Measurements from ENCODE around the gene PLXNB3.
A peak's percentile ranks its signal among the peaks of the same experiment; 100 is the strongest.

Gene PLXNB3

GRCh38 chrX:153762626-153763173 is 1.3 kb upstream of the PLXNB3 start:
- no peak for DNase-seq

- no peak for DNase-seq
Observed at GRCh38 chrX:153763298-153763932, 634 bp upstream of the PLXNB3 start.

- no peak for DNase-seq
Observed at GRCh38 chrX:153764786-153765137, 713 bp downstream of the PLXNB3 start.

GRCh38 chrX:153765138-153766079 is 1.4 kb downstream of the PLXNB3 start:
- DNase-seq, result no peak

GRCh38 chrX:153766098-153766817 is 2.2 kb downstream of the PLXNB3 start:
- peak; percentile 52 for DNase-seq

- no peak for DNase-seq
Observed at GRCh38 chrX:153766871-153767673, 3.0 kb downstream of the PLXNB3 start.

GRCh38 chrX:153767674-153768055 is 3.6 kb downstream of the PLXNB3 start:
- no peak for DNase-seq

- DNase-seq, result no peak
Observed at GRCh38 chrX:153768311-153769157, 4.5 kb downstream of the PLXNB3 start.

GRCh38 chrX:153769158-153769864 is 5.3 kb downstream of the PLXNB3 start:
- DNase-seq, result no peak

GRCh38 chrX:153769865-153770600 is 6.0 kb downstream of the PLXNB3 start:
- no peak for DNase-seq

GRCh38 chrX:153770601-153771414 is 6.8 kb downstream of the PLXNB3 start:
- DNase-seq, result no peak

GRCh38 chrX:153771415-153772315 is 7.6 kb downstream of the PLXNB3 start:
- DNase-seq, result no peak

- DNase-seq, result no peak
Observed at GRCh38 chrX:153772316-153773217, 8.5 kb downstream of the PLXNB3 start.

- no peak for DNase-seq
Observed at GRCh38 chrX:153773218-153773611, 9.2 kb downstream of the PLXNB3 start.

- no peak for DNase-seq
Observed at GRCh38 chrX:153773741-153774575, 9.9 kb downstream of the PLXNB3 start.
